GM23248 (cell line): ENCODE data around the gene RAB6A.

Experiments used
- EZH2 ChIP-seq: fragments of 200-600 bp; sonication (generic); IDR thresholded peaks from 2 replicates; pipeline ENCODE4 v1.6.1; 2018; ENCODE audit warnings: antibody characterized with exemption, mild to moderate bottlenecking; ENCODE audit not compliant: insufficient read depth, poor library complexity, severe bottlenecking
- EZH2phosphoT487 ChIP-seq: fragments of 200-600 bp; sonication (generic); IDR thresholded peaks from 2 replicates; pipeline ENCODE4 v1.6.1; 2018; ENCODE audit warnings: antibody characterized with exemption, moderate library complexity, mild to moderate bottlenecking, low read depth; ENCODE audit not compliant: insufficient read depth

DNA sequence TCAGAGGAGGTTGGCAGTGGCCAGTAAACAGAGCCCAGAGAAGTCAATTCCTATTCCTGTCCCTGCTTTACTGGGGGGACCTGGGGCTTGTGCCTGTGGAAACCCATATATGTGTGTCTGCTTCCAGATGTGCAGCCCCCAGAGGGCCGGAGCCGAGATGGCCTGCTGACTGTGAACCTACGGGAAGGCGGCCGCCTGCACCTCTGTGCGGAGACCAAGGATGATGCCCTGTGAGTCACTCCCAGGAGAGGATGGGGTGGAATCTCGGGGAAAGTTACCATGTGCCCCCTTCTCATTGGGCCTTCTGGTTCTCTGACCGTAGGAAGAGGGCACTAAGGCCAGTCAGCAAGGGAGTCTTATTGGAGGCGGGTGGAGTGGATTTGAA is 109.2 kb downstream of the RAB6A start:
- no peak for TF ChIP-seq EZH2
- no peak for TF ChIP-seq EZH2phosphoT487
